Measurements from ENCODE around the gene APOBEC3A. TPM values are rescaled to one million over a fixed set of nuclear protein-coding genes. Genes with fewer than 3 reads are reported as not detected.

The APOBEC3A gene
- total and polyA plus RNA-seq, 4 experiments from 2014 or later, result not detected

DNA sequence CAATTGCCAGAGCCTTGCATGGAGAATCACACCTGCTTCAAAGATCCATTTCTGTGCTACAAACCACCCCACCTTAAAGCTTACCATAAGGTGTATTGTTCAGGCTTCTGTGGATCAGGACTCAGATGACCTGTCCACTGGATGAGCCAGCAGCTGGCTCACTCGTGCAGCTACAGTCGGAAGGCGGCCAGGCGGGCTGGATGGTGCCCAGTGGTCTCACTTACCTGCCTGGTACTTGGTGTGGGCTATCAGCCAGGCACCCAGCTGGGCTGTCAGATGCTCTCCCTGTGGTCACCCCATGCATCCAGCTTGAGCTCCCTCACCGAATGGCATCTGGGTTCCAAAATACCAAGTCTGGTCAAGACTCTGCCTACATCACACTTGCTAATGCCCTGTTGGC lies 13.8 kb downstream of the APOBEC3A start:
- no peaks in the 10 kb centered on the region for H3K9me3 ChIP-seq (ENCODE audit: control insufficient read depth in 1 of 2, low read length in 2 of 2)
- no peaks in the 10 kb centered on the region for H3K4me1 ChIP-seq (ENCODE audit: insufficient read depth, low read length)
- ChIA-PET CTCF (ENCODE audit: partially characterized antibody) (interaction anchor here (2.3 to 6.7 kb wide), 2 partner anchors 34 to 101 kb away, joined by 4 to 68 read pairs; no protein-coding TSS in a partner anchor), POLR2A (ENCODE audit: partially characterized antibody) (no interaction called here)
- H3K27me3 Mint-ChIP-seq, result peaks cover 4 to 6% of the 10 kb centered on the region in 2 donors
- intact Hi-C loops (cut with micrococcal nuclease), result no loop called here
- H3K27ac Mint-ChIP-seq, result peak overlapping the region in 1 of 7 donors; percentile 35
- H3K4me1 Mint-ChIP-seq, result peaks cover 0 to 8% (median 3%) of the 10 kb centered on the region in 4 donors
- no peaks in the 10 kb centered on the region for H3K36me3 Mint-ChIP-seq
- no peaks in the 10 kb centered on the region for H3K9me3 Mint-ChIP-seq
- H3K36me3 ChIP-seq (ENCODE audit: insufficient read depth, low read length), result no peaks in the 10 kb centered on the region
- H3K27me3 ChIP-seq (ENCODE audit: insufficient read depth, low read length), result no peaks in the 10 kb centered on the region
- H3K4me3 Mint-ChIP-seq, result no peak overlapping the region
- no peak for DNase-seq
- no peak overlapping the region for H3K27ac ChIP-seq (ENCODE audit: low read depth, low read length)
- H3K4me3 ChIP-seq (ENCODE audit: low read length in 2 of 2), result no peak overlapping the region

GRCh38 chr22:38971791-38972190 lies 14.4 kb downstream of the APOBEC3A start:
- H3K36me3 ChIP-seq (ENCODE audit: insufficient read depth, low read length), result no peaks in the 10 kb centered on the region
- ChIA-PET POLR2A (ENCODE audit: partially characterized antibody) (no interaction called here), CTCF (ENCODE audit: partially characterized antibody) (interaction anchor here (6.7 kb wide), 1 partner anchor 33 kb away, joined by 68 read pairs; no protein-coding TSS in a partner anchor)
- intact Hi-C loops (cut with micrococcal nuclease), result no loop called here
- DNase-seq, result no peak
- H3K4me1 Mint-ChIP-seq, result peaks cover 0 to 8% (median 3%) of the 10 kb centered on the region in 4 donors
- no peak overlapping the region for H3K27ac ChIP-seq (ENCODE audit: low read depth, low read length)
- H3K9me3 ChIP-seq (ENCODE audit: control insufficient read depth in 1 of 2, low read length in 2 of 2), result no peaks in the 10 kb centered on the region
- H3K4me3 Mint-ChIP-seq, result no peak overlapping the region
- H3K4me3 ChIP-seq (ENCODE audit: low read length in 2 of 2), result no peak overlapping the region
- peaks cover 4 to 6% of the 10 kb centered on the region in 2 donors for H3K27me3 Mint-ChIP-seq
- H3K4me1 ChIP-seq (ENCODE audit: insufficient read depth, low read length), result no peaks in the 10 kb centered on the region
- no peaks in the 10 kb centered on the region for H3K27me3 ChIP-seq (ENCODE audit: insufficient read depth, low read length)
- no peaks in the 10 kb centered on the region for H3K36me3 Mint-ChIP-seq
- no peak overlapping the region for H3K27ac Mint-ChIP-seq
- H3K9me3 Mint-ChIP-seq, result no peaks in the 10 kb centered on the region

DNA sequence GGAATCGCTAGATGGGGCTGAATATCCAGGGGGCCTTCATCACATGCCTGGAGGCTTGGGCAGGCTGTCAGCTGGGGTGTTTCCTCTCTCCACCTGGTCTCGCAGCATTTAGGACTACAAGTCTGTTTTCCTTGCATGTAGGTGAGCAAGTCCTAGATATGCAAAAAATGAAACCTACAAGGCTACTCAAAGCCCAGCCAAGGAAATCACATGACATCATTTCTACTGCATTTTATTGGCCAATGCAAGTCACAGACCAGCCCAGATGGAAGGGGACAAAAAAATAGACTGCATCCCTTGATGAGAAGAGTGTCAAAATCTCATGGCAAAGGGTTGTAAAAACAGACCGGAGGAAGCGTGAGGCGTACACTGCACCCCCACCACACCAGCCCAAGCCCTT lies 15.1 kb downstream of the APOBEC3A start:
- Histone ChIP-seq H3K9me3 (ENCODE audit: control insufficient read depth in 1 of 2, low read length in 2 of 2) (no peaks in the 10 kb centered on the region), H3K36me3 (ENCODE audit: insufficient read depth, low read length) (no peaks in the 10 kb centered on the region), H3K4me1 (ENCODE audit: insufficient read depth, low read length) (no peaks in the 10 kb centered on the region), H3K27me3 (ENCODE audit: insufficient read depth, low read length) (no peaks in the 10 kb centered on the region), H3K4me3 (ENCODE audit: low read length in 2 of 2) (no peak overlapping the region), H3K27ac (ENCODE audit: low read depth, low read length) (no peak overlapping the region)
- no peak for DNase-seq
- ChIA-PET POLR2A (ENCODE audit: partially characterized antibody) (no interaction called here), CTCF (ENCODE audit: partially characterized antibody) (interaction anchor here (1.2 to 6.7 kb wide), 3 partner anchors 12 to 171 kb away, joined by 3 to 68 read pairs (median 18); partner anchors contain the start of gene APOBEC3B)
- Mint-ChIP-seq H3K36me3 (no peaks in the 10 kb centered on the region), H3K4me1 (peaks cover 0 to 8% (median 3%) of the 10 kb centered on the region in 4 donors), H3K4me3 (no peak overlapping the region), H3K27ac (no peak overlapping the region), H3K27me3 (peaks cover 4 to 6% of the 10 kb centered on the region in 2 donors), H3K9me3 (peaks cover 0 to 1% (median 0%) of the 10 kb centered on the region in 8 donors)
- intact Hi-C loops (cut with micrococcal nuclease), result no loop called here

DNA sequence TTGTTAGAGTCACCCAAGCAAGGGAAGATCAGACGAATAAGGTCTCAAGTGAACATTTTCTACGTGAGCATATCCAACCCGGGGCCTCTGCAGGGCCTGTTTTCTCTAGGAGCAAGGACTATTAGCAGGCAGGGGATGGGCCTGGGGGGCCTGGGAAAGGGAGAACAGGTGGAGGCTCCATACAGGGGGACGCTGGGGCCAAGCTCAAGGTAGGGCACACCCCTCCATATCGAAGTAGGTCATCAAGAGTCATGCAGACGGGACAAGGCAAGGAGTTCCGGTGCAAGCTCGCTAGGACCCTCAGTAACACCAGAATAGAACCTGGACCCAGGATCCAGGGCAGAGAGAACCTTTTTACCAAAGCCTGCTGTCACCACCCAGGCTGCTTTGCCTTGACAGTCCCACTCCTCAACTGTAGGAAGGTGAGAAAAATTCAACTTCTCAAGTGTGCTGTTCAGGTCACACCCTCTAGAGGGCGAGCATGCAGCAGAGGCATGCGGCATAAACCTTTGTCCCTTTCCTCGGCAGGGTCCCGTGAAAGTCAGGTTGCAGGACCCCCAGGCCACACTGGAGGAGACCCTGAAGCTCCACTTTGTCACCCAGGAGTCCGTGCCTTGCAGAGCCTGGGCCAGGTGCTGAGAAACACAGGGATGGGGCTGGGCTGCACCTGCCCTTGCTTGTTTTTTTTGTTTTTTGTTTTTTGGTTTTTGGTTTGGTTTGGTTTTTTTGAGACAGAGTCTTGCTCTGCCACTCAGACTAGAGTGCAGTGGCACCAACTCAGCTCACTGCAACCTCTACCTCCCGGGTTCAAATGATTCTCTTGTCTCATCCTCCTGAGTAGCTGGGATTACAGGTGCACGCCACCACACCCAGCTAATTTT lies 16.1 kb downstream of the APOBEC3A start:
- peak overlapping the region in 3 of 7 donors; percentile 32 to 69 (median 52) for H3K27ac Mint-ChIP-seq
- POLR2A ChIA-PET (ENCODE audit: partially characterized antibody), result interaction anchor here (0.6 to 1.4 kb wide), 2 partner anchors 30 to 145 kb away, joined by 3 to 6 read pairs; no protein-coding TSS in a partner anchor

DNA sequence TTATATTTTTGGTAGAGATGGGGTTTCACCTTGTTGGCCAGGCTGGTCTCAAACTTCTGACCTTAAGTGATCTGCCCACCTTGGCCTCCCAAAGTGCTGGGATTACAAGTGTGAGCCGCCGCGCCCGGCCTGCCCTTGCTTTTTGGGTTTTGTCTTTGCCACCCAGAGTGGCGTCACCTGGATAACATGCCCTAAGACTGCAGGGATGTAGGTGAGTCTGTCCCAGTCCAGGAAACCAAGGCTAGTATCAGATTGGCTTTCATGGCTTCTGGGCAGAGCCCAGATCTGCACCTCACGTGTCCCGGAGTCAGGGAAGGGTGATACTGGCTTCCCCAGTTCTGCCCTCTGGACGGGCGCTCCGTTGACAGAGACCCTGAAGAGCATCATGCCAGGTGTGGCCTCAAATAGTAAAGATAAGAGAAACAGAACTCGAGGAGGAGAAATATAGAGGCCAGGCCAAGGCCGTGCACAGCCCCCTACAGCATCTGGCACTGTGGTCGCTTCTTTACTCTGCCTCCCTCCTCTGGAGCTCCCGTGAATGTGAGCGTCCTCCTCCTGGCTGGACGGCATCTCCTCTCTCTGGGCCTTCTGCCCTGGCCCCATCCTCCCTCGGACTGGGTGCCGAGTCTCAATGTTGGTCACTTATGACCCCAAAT lies 16.9 kb downstream of the APOBEC3A start:
- CTCF ChIA-PET (ENCODE audit: partially characterized antibody), result interaction anchor here (1.1 to 6.7 kb wide), 6 partner anchors 10 to 144 kb away, joined by 3 to 68 read pairs (median 5); partner anchors contain the start of gene APOBEC3B
- Mint-ChIP-seq H3K4me1 (peaks cover 0 to 8% (median 3%) of the 10 kb centered on the region in 4 donors), H3K4me3 (no peak overlapping the region), H3K36me3 (no peaks in the 10 kb centered on the region), H3K27me3 (peaks cover 5 to 6% of the 10 kb centered on the region in 2 donors), H3K9me3 (peaks cover 0 to 1% (median 0%) of the 10 kb centered on the region in 8 donors), H3K27ac (peak overlapping the region in 1 of 7 donors; percentile 68)
- no peaks in the 10 kb centered on the region for H3K36me3 ChIP-seq (ENCODE audit: insufficient read depth, low read length)
- no peak overlapping the region for H3K27ac ChIP-seq (ENCODE audit: low read depth, low read length)
- intact Hi-C loops (cut with micrococcal nuclease), result no loop called here
- H3K9me3 ChIP-seq (ENCODE audit: control insufficient read depth in 1 of 2, low read length in 2 of 2), result no peaks in the 10 kb centered on the region
- H3K4me1 ChIP-seq (ENCODE audit: insufficient read depth, low read length), result no peaks in the 10 kb centered on the region
- H3K27me3 ChIP-seq (ENCODE audit: insufficient read depth, low read length), result no peaks in the 10 kb centered on the region
- DNase-seq, result no peak
- H3K4me3 ChIP-seq (ENCODE audit: low read length in 2 of 2), result no peak overlapping the region
- POLR2A ChIA-PET (ENCODE audit: partially characterized antibody), result interaction anchor here (1.4 kb wide), 1 partner anchor 29 kb away, joined by 6 read pairs; no protein-coding TSS in a partner anchor

More for the DNA sequence above, 16.1 kb downstream of the APOBEC3A start:
- H3K36me3 Mint-ChIP-seq, result no peaks in the 10 kb centered on the region
- peaks cover 5 to 6% of the 10 kb centered on the region in 2 donors for H3K27me3 Mint-ChIP-seq
- intact Hi-C loops (cut with micrococcal nuclease), result loop anchor here (1.0 kb wide), 2 partner anchors 30 to 145 kb away; no protein-coding TSS in a partner anchor
- Histone ChIP-seq H3K4me3 (ENCODE audit: low read length in 2 of 2) (no peak overlapping the region), H3K4me1 (ENCODE audit: insufficient read depth, low read length) (no peaks in the 10 kb centered on the region), H3K27ac (ENCODE audit: low read depth, low read length) (no peak overlapping the region), H3K36me3 (ENCODE audit: insufficient read depth, low read length) (no peaks in the 10 kb centered on the region), H3K9me3 (ENCODE audit: control insufficient read depth in 1 of 2, low read length in 2 of 2) (no peaks in the 10 kb centered on the region), H3K27me3 (ENCODE audit: insufficient read depth, low read length) (no peaks in the 10 kb centered on the region)
- CTCF ChIA-PET (ENCODE audit: partially characterized antibody), result interaction anchor here (1.1 to 6.7 kb wide), 7 partner anchors 11 to 170 kb away, joined by 3 to 68 read pairs (median 4); partner anchors contain the start of gene APOBEC3B
- peak; percentile 27 to 62 (median 53) for DNase-seq
- no peak overlapping the region for H3K4me3 Mint-ChIP-seq
- H3K9me3 Mint-ChIP-seq, result peaks cover 0 to 1% (median 0%) of the 10 kb centered on the region in 8 donors
- peaks cover 0 to 8% (median 3%) of the 10 kb centered on the region in 4 donors for H3K4me1 Mint-ChIP-seq

DNA sequence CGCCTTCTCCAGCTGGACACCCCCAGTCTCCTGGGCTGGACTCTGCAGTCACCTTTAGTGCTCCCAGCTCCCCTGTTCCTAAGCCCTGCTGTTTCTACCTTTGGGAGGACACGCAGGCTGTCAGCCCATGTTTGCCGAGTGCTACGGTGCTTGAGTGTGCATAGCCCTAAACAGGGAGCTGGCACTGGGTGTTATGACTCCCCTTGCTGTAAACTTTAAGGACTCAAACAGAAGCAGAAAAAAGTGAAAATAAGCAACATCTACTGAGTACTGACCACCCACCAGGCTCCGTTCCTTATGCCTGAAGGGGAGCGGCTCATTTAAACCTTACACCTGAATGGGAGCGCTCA lies 17.4 kb downstream of the APOBEC3A start:
- Mint-ChIP-seq H3K4me3 (no peak overlapping the region), H3K4me1 (peaks cover 0 to 8% (median 3%) of the 10 kb centered on the region in 4 donors), H3K36me3 (no peaks in the 10 kb centered on the region), H3K27me3 (peaks cover 4 to 6% of the 10 kb centered on the region in 2 donors), H3K27ac (peak overlapping the region in 1 of 7 donors; percentile 68), H3K9me3 (peaks cover 0 to 1% (median 0%) of the 10 kb centered on the region in 8 donors)
- no peaks in the 10 kb centered on the region for H3K27me3 ChIP-seq (ENCODE audit: insufficient read depth, low read length)
- no peak overlapping the region for H3K27ac ChIP-seq (ENCODE audit: low read depth, low read length)
- no peaks in the 10 kb centered on the region for H3K9me3 ChIP-seq (ENCODE audit: control insufficient read depth in 1 of 2, low read length in 2 of 2)
- H3K36me3 ChIP-seq (ENCODE audit: insufficient read depth, low read length), result no peaks in the 10 kb centered on the region
- CTCF ChIA-PET (ENCODE audit: partially characterized antibody), result interaction anchor here (3.2 to 6.7 kb wide), 2 partner anchors 9 to 30 kb away, joined by 18 to 68 read pairs; partner anchors contain the start of gene APOBEC3B
- no peak for DNase-seq
- POLR2A ChIA-PET (ENCODE audit: partially characterized antibody), result interaction anchor here (0.8 kb wide), 1 partner anchor 28 kb away, joined by 4 read pairs; no protein-coding TSS in a partner anchor
- no peaks in the 10 kb centered on the region for H3K4me1 ChIP-seq (ENCODE audit: insufficient read depth, low read length)
- no peak overlapping the region for H3K4me3 ChIP-seq (ENCODE audit: low read length in 2 of 2)
- intact Hi-C loops (cut with micrococcal nuclease), result no loop called here

All from CD4-positive, alpha-beta memory T cell (primary cell).